HS-5 (cell line): ENCODE measurements around the gene STXBP5L.
A peak's percentile ranks its signal among the peaks of the same experiment; 100 is the strongest.
"Not testable (repeated sequence)": the region's sequence is repeated elsewhere in the genome, so short reads cannot be mapped to it uniquely, and the experiment has no call there.

Experiments used
- DNase-seq: peaks from one replicate; pipeline ENCODE4 v3.0.0-alpha.2; 2012; ENCODE audit warnings: low read depth

The STXBP5L gene

DNA sequence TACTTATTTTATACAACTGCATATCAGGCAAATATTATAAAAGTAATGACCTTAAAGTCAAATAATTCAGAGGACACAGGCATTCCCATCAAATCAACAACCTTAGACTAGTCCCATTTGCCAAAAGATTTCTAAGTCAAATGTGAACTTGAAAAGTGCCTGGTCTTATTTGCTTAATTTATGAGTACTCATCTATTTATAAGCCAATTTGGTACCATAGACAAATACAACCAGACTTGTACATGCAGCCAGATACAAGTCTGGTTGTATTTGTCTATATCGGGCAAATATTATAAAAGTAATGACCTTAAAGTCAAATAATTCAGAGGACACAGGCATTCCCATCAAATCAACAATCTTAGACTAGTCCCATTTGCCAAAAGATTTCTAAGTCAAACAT, 322.2 kb downstream of the STXBP5L start:
- DNase-seq = not testable (repeated sequence)

DNA sequence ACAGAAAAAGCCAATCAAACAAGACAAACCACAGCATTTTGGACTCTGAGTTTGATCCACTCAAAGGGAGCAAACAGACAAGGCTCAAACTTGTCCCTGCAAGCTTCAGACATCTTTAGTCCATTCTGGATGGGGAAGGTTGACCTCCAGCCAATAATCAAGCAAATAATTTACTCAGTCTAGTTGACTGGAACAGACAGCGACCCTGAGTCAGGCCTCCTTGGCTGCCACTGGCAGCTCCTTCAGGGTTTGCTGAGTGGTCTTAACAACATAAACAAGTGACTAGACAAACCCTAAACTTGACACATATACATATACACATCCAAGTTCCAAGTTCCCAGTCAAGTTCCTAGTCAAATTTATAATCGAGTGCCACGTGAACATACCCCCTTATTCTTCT, 323.9 kb downstream of the STXBP5L start:
- no peak for DNase-seq

DNA sequence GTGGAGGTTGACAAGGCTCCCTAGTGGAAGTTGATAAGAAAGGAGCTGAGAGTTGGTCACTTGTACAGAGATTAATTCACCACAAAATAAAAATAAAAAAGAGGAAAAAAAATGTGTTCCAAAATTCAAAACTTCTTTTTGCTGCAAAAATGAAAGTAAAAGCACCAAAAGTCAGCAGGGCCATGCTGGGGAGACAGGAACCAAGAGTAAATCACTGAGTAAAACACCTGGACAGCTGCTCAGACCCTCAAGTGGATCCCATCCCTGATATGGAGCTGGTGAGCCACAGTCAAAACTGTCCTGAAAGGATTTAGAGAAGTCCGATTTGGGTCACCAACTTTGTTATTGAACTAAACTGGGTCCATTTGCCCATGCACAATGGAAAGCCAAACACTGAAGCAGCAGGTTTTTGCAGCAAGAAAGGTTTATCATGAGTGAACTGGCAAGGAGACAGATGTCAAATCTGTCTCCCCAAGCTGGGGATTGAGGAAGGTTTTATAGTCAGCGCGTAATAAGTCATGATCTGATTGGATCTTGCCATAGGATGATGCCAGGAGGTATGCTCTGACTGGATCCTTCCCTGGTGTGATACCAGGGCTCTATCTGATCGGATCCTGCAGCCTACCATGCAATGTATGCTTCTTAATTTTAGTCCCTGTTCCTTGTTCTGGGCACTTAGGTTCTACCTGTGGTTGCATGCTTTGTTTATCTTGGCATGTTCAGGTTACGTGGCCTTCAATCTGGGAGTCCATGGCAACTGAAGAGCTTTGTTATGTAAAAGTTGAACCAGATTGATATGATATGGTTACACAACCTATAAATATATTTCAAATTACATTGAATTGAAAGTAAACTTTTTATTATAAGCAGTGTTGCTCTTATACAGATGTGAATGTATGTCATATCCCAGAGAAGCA, 324.6 kb downstream of the STXBP5L start:
- DNase-seq = no peak

DNA sequence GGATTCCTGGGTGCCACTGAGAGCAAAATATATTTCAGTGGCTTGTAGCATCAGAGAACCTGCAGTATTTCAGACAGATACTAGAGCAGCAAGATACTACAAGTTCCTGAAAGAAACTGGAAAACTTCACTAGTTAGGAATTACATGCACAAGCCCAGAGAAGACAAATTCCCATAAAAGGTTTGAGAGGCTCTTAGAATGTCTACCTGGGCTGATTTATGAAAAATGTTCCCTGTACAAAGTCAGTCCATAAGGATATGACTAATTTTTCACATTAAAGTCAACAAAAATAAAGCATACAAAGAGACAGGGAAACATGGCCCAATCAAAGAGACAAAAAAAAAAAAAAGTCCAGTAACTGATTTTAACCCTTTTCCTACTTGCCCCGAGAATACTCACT, 335.2 kb downstream of the STXBP5L start:
- DNase-seq = no peak

DNA sequence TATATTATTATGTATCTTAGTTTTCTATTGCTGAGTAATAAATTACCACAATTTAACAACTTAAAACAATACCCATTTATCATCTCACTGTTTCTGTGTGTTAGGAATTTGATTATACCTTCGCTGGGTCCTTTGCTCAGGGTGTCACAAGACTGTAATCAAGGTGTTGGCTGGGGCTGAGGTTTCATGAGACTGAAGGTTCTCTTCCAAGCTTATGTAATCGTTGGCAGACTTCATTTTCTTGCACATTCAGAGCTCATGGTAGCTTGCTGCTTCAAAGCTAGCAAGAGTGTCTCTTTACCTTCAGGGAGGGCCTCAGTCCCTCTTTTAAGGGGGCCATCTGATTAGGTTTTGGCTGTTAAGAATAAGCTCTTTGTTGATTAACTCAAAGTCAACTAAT, 344.7 kb downstream of the STXBP5L start:
- DNase-seq = no peak

DNA sequence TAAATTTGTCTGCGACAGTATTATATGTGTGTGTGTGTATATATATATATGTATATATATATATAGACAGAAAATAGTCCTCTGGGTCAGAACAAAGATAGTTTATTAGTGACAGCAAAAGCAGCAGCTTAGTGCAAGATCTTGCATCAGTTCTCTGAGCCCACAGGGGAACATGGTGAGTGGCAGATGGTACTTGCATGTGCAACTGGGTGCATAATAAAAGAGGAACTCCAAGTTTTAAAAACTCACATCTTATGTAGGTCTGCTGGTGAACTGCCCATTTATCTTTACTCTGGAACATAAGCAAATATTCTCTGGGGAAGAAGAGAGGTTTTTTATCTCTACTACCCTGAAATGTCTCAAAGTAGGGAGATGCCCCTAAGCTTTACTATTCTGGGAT, 361.4 kb downstream of the STXBP5L start:
- no peak for DNase-seq

DNA sequence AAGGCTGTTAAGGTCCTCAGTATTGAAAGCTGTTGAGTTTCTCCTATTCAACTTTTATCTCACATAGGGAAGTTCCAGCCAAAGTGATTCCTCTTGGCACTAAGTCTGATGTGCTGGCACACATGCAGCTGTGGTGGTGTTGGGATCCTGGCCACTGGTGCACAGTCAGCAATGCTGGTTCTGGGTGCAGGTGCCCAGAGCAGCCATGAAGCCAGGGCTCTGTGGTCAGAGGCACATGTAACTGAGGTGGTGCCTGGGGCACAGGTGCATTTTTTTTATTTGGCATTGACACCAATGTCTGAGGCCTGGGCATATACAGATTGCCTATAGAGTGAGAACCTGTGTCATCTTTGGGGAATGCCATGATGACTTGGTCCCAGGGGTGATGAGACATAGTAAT, 366.4 kb downstream of the STXBP5L start:
- DNase-seq = no peak

DNA sequence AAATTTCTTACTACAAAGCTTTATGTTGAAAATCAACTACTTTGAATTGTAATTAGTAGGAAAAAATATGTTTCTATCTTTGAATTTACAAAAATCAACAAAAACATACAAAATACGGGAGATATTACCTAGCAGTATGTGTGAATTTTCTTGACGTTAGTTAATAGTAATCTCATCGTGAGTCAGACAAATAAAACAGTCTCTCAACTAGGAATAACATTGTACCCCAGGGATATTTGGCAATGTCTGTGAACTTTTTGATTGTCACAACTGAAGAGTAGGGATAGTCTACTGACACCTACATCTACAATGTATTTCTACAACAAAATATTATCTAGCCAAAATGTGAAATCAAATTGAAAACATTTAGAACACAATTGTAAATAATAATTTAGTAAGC, 387.4 kb downstream of the STXBP5L start:
- peak; percentile 3 for DNase-seq

DNA sequence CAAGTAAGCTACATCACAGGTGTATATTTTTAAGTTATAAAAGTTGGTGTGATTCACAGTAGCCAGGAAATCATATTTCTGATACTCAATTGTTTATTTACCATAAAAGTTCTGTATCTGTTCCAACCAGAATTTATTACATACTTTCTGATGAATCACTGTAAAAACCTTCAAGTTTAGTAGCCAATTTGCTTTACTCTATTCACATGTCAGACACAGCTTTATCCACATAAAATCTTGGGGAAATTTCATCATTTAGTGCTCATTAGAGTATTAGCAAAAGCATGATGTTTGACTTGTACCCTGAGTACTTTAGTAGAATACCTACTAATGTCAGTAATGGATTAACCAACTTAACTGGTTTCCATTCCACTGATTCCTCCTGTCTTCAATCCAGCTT, 388.0 kb downstream of the STXBP5L start:
- peak; percentile 31 for DNase-seq

DNA sequence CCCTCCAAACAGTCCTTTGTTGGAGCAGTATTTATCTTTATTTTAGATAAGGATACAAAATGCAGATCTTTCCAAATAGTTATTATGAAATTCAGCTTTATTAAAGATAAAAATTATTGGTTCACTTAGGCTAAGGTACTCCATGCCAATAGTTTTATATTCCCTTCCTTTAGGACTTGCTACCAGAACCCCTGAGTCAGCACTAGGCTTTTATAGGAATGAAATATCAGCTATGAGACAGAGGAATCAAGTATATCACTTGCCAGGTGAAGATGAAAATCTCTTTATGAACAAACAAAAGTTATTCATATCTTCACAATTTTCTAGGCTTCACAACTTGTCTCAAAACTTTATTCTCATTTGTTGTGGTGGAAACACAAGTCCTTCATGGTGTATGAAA, 416.3 kb downstream of the STXBP5L start:
- DNase-seq = no peak

DNA sequence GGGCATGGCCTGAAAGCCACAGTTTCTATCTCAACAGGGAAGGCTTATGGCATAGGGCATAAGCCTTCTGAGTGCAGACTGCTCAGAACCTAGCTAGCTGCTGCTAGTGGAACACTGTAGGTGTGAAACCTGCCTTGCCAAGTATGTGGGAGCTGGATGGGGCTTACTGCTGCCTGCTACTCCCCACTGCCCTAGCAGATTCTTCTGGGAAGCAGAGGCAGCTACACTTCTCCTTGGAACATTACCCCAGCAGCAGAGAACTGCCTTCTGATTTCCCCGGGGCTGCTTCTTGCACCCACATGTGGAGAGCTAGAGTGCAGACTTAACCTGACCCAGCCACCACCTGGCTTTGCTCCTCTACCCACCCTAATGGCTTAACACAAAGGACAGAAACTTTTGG, 422.1 kb downstream of the STXBP5L start:
- no peak for DNase-seq

DNA sequence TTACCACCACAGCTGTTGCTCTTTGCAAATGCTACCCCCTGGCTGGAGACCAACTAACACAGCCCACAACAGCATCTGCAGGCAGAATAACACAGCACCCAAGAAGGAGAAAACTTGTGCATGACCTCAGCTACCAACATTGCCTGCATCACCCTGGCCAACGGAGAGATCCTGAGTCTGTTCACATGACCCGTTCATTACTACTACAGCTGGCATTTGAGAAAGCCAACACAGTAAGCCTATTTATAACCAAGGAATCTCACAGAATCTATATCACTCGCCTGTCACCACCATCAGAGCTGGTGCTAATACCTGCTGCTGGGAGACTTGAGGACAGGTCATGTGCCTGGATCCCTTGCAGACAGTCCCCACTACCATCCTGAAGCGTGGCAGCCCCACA, 422.6 kb downstream of the STXBP5L start:
- no peak for DNase-seq

DNA sequence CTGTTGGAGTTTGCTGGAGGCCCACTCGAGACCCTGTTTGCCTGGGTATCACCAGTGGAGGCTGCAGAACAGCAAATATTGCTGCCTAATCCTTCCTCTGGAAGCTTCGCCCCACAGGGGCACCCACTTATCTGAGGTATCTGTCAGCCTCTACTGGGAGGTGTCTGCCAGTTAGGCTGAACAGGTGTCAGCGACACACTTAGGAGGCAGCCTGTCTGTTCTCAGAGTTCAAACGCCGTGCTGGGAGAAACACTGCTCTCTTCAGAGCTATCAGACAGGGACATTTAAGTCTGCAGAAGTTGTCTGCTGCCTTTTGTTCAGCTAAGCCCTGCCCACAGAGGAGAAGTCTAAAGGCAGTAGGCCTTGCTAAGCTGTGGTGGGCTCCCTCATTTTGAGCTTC, 448.0 kb downstream of the STXBP5L start:
- not testable (repeated sequence) for DNase-seq

DNA sequence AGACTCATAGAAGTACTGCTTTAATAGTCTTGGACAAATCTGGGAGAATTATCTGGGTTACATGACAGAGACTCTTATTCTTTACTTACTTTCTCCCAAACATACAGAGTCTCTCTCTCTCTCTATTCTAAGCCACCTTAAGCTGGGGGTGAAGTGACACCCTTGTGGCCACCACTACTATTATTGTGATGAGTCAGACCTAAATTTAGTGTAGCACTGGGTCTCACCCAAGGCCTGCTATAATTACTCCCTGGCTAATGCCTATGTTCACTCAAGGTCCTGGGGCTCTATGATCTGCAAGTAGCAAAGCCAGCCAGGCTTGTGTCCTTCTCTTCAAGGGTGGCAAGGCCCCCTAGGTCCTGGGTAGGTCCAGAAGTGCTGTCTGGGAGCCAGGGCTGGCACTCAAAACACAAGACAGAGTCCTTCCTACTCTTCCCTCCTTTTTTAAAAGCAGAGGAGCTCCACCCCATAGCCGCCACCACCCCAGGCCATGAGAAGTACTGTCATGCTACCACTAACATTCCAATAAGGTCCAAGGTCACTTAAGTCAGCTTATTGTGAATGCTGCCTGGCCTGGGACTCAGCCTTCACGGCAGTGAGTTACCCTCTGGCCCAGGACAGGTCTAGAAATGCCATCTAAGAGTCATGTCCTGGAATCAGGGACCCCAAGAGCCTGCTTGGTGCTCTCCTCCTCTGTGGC, 454.2 kb downstream of the STXBP5L start:
- DNase-seq = no peak

DNA sequence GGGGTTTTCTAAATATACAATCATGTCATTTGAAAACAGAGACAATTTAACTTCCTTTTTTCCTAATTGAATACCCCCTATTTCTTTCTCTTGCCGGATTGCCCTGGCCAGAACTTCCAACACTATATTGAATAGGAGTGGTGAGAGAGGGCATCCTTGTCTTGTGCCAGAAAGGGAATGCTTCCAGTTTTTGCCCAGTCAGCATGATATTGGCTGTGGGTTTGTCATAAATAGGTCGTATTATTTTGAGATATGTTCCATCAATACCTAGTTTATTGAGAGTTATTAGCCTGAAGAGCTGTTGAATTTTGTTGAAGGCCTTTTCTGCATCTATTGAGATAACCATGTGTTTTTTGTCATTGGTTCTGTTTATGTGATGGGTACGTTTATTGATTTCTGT, 480.3 kb downstream of the STXBP5L start:
- DNase-seq = not testable (repeated sequence)

DNA sequence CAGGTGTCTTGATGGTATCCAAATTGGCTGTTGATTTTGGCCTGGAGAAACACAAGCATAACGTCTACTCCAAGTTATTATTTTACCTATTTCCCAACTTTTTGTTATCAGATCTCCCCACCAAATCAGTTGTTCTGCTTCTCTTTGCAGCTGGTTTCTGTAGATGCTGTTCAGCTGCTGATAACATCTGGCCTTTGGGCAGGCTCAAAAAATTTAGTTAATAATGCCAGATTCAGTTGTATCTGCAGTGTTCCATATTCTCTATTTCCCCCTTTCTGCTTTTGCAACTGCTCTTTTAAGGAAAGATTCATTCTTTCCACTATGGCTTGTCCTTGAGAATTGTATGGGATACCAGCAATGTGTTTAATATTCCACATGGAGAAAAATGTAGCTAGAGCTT, 488.0 kb downstream of the STXBP5L start:
- DNase-seq = not testable (repeated sequence)

DNA sequence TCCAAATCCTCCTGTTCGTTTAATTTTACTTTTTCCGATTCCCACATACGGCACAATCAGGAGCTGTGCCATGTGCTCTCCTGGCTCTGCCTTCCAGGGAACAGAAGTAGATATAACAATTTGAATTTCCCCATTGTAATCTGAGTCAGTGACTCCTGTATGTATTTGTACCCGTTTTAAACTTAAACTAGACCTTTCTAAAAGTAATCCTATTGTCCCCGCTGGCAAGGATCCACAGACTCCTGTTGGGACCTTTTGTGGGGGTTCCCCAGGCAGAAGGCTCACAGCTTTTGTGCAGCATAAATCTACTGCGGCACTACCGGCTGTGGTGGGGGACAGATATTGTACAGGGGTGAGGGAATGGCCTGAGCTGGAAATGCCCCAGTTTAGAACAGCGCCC, 490.0 kb downstream of the STXBP5L start:
- not testable (repeated sequence) for DNase-seq

DNA sequence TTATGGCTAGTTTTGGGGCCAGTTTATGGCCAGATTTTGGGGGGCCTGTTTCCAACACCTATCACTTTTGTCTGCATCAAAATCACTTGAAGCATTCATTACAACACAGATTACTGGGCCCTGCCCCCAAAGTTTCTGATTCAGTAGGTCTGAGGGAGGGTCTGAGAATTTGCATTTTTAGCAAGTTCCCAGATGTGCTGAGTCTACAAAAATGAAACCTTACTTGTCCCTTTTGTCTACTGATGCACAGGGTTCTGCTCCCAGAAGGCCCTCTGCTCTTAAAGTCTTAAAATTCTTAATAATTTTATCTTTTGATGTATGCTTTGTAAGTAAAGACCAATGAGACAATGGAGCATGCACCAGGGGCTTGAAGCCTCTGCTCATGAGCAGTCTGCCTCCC, 491.8 kb downstream of the STXBP5L start:
- no peak for DNase-seq

DNA sequence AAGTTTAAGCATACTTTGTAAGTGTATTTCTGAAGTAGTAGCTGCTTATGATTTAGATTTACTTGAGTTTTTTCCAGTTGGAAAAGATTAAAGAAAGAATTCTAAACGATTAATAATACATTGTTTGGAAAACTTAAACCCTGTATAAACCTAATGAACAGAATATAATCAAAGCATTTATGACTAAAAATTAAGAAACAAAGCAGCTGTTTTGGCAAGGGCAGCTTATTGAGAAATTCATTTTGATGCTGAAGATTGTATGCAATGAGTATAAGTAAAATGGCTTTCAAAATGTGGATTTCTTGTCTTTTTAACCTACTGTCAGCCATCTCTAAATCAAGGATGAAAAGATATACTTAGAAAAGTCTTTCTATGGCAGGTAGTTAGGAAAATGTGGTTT, 497.6 kb downstream of the STXBP5L start:
- DNase-seq = no peak

DNA sequence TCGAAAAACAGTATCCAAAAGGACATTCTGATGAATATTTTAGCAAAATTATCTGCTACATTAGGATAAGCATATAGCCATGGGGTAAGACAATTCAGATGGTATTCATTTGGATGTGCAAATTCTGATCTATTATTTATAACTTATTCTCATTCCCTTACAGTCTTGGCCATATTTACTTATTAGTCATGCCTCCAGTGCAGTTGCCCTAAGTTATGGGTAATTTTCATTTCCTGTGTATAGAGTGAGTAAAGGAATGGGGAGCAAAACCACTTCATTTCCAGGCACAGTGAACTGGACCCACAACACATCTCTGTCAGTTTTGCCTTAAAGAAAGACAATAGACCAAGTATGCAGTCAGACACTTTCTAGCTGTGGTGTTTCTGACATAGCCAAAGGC, 503.5 kb downstream of the STXBP5L start:
- peak; percentile 9 for DNase-seq

DNA sequence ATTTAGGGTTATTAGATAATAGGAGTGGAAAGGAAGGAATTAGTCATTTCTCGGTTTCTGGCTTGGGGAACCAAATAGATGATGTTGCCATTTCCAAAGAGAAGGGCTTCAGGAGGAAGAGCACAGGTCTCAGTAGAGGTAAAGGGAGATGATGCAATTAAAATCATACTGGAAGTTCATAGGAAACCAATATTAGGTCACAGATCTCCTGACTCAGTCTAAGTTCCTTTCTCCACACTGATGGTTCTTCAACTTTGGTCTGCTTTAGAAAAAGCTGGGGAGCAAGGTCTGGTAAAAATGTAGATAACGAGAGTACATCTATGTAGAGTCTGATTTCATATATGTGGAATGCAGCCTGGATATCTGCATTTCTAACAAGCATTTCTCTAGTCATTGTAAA, 506.9 kb downstream of the STXBP5L start:
- no peak for DNase-seq

DNA sequence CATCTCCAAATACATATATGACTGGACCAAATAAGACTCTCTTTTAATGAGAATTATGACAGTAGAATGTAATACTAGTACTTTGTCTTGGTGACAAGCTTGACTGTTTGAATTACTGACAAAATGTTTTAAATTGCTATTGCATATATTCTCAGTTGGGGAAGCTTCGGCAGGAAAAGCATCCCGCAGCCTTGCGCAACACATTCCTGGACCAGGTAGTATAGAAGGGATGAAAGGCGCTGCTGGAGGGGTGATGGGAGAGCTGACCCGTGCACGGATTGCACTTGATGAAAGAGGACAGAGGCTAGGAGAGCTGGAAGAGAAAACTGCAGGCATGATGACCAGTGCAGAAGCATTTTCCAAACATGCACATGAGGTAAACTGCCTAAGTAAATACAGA, 510.2 kb downstream of the STXBP5L start:
- DNase-seq = no peak

DNA sequence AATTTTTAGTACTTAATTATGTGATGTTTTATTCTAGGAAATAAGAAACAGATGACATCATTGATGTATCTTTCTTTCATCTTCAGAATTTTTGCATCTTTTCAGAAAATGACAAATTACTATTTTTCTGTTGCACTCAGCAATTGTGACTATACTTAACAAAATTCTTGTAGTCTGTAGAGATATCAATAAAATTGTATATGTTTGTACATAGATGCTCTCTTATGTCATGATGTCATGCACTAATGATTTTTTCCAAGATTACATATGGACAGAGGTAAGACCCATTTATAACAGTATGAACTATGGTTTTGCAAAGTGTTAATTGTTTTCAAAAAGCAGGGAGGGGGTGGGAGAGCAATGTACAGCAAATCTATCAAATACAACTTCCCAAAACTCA, 516.5 kb downstream of the STXBP5L start:
- no peak for DNase-seq
